Panc1 (cell line): ENCODE data around the gene PPP1R27. TPM values are rescaled to one million over a fixed set of nuclear protein-coding genes. Genes with fewer than 3 reads are reported as not detected.

Experiments
- ATAC-seq: fragments of 200-7000 bp; cut with Tn5 transposase; 2 replicates; pipeline ENCODE4 v1.9.1; 2020; ENCODE audit warnings: mild to moderate bottlenecking, moderate library complexity
- BruUV-seq: library from RNA; stranded (reverse); fragments of 400-500 nt; replicated peaks from 2 replicates; lab custom pipeline; 2021; lab: Mats Ljungman, UMichigan
- CTCF ChIA-PET: fragments of 300-600 bp; sonication (Branson Sonifier 250); formaldehyde crosslinking; loops from one replicate; lab custom pipeline; 2022; ENCODE audit warnings: antibody characterized with exemption; lab: Charles Lee
- POLR2A ChIA-PET: fragments of 300-600 bp; sonication (Branson Sonifier 250); formaldehyde crosslinking; loops from one replicate; lab custom pipeline; 2022; ENCODE audit warnings: antibody characterized with exemption; lab: Charles Lee
- DNase-seq: peaks from one replicate; pipeline ENCODE4 v3.0.0-alpha.2; 2010; ENCODE audit warnings: low read depth, low spot score
- H3K27ac ChIP-seq: 2 replicates; pipeline ENCODE4 v1.5.1; 2011; ENCODE audit warnings: mild to moderate bottlenecking, low read length, inconsistent platforms
- H3K27me3 ChIP-seq: fragments of 200-500 bp; sonication (Bioruptor generic); 2 replicates; pipeline ENCODE4 v1.6.0; 2014; ENCODE audit warnings: low read length, inconsistent platforms; ENCODE audit not compliant: control insufficient read depth, insufficient read depth
- H3K36me3 ChIP-seq: fragments of 200-500 bp; sonication (Bioruptor generic); 2 replicates; pipeline ENCODE4 v1.5.1; 2014; ENCODE audit warnings: inconsistent platforms, mild to moderate bottlenecking, low read length, moderate library complexity; ENCODE audit not compliant: control insufficient read depth, insufficient read depth
- H3K4me1 ChIP-seq: 2 replicates; pipeline ENCODE4 v1.5.1; 2011; ENCODE audit warnings: inconsistent platforms, mild to moderate bottlenecking, low read length, moderate library complexity; ENCODE audit not compliant: control insufficient read depth, insufficient read depth
- H3K4me3 ChIP-seq, 2 experiments: 2 replicates each; pipeline ENCODE4 v1.5.1; 2011 to 2012; ENCODE audit warnings: low read depth in 2 of 2, low read length in 2 of 2, mild to moderate bottlenecking in 2 of 2, inconsistent platforms in 1 of 2, moderate library complexity in 1 of 2
- H3K9me3 ChIP-seq: fragments of 200-500 bp; sonication (Bioruptor generic); 2 replicates; pipeline ENCODE4 v1.5.1; 2014; ENCODE audit warnings: low read depth, mild to moderate bottlenecking, inconsistent platforms, low read length, moderate library complexity; ENCODE audit not compliant: control insufficient read depth, insufficient read depth
- POLR2AphosphoS5 ChIP-seq: IDR thresholded peaks from 2 replicates; pipeline ENCODE4 v1.6.1; 2012; ENCODE audit warnings: mild to moderate bottlenecking, low read depth, low read length, moderate library complexity
- SIN3A ChIP-seq: IDR thresholded peaks from 2 replicates; pipeline ENCODE4 v1.6.1; 2012; ENCODE audit warnings: low read depth, mild to moderate bottlenecking, low read length, moderate library complexity, borderline replicate concordance; ENCODE audit not compliant: insufficient read depth
- TCF7L2 ChIP-seq: IDR thresholded peaks from 2 replicates; pipeline ENCODE4 v1.6.1; 2011; ENCODE audit warnings: mild to moderate bottlenecking, low read depth, low read length, inconsistent platforms
- in situ Hi-C: cut with HindIII; loops from 2 replicates; pipeline ENCODE4 v1.10.0; 2016; ENCODE audit warnings: low sequenced_read_pairs, low pct_unique_long_range_greater_than_20kb
- intact Hi-C: fragments of 100-400 bp; cut with micrococcal nuclease; formaldehyde crosslinking; loops from one replicate; pipeline ENCODE4 v1.10.0; 2022; ENCODE audit not compliant: unreplicated experiment
- total RNA-seq: library from RNA; stranded (reverse); gene quantifications from one replicate; pipeline ENCODE4 v1.2.1, GENCODE V29; 2021; ENCODE audit not compliant: unreplicated experiment
- TF ChIP-seq, protein P1 (sequence below): fragments of 450-650 bp; IDR thresholded peaks from 2 replicates; pipeline ENCODE4 v1.5.1; 2017; ENCODE audit warnings: mild to moderate bottlenecking
- TF ChIP-seq, protein P2 (sequence below), 2 experiments: IDR thresholded peaks; 2 replicates each; pipeline ENCODE4 v1.6.1; 2011 to 2012; ENCODE audit warnings: low read depth in 2 of 2, control low read depth in 1 of 2, low read length in 1 of 2, mild to moderate bottlenecking in 1 of 2, moderate library complexity in 1 of 2; ENCODE audit not compliant: insufficient read depth in 1 of 2

PPP1R27 gene
- total RNA-seq, 1 experiment from 2014 or later, result not detected

DNA sequence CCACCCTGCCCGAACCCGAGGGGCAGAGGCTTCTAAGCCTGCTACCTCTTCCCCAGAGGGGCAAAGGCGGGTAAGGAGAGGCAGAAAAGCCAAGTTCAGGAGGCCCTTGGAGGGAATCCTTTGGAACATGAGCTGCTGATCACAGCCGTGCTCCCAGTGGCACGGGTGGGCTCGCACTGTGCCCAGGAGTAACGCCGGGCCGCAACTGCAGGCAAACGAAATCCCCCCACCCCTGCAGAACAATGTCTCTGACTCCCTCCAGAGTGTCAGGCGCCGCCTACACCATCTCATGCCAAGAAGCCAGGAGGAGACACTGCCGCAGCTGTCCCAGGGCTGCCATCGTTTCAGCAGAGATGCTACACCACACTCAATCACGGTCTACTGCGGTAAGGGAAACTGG is 16.6 kb upstream of the PPP1R27 start:
- intact Hi-C loops (no loop called here), in situ Hi-C loops (no loop called here)
- ChIA-PET CTCF (no interaction called here), POLR2A (no interaction called here)
- no peaks in the 10 kb centered on the region for H3K27me3 ChIP-seq
- H3K9me3 ChIP-seq, result no peaks in the 10 kb centered on the region
- TF ChIP-seq, protein P1, sequence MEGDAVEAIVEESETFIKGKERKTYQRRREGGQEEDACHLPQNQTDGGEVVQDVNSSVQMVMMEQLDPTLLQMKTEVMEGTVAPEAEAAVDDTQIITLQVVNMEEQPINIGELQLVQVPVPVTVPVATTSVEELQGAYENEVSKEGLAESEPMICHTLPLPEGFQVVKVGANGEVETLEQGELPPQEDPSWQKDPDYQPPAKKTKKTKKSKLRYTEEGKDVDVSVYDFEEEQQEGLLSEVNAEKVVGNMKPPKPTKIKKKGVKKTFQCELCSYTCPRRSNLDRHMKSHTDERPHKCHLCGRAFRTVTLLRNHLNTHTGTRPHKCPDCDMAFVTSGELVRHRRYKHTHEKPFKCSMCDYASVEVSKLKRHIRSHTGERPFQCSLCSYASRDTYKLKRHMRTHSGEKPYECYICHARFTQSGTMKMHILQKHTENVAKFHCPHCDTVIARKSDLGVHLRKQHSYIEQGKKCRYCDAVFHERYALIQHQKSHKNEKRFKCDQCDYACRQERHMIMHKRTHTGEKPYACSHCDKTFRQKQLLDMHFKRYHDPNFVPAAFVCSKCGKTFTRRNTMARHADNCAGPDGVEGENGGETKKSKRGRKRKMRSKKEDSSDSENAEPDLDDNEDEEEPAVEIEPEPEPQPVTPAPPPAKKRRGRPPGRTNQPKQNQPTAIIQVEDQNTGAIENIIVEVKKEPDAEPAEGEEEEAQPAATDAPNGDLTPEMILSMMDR, result no peak
- TF ChIP-seq POLR2AphosphoS5 (no peak), TCF7L2 (no peak), SIN3A (no peak)
- TF ChIP-seq, protein P2, sequence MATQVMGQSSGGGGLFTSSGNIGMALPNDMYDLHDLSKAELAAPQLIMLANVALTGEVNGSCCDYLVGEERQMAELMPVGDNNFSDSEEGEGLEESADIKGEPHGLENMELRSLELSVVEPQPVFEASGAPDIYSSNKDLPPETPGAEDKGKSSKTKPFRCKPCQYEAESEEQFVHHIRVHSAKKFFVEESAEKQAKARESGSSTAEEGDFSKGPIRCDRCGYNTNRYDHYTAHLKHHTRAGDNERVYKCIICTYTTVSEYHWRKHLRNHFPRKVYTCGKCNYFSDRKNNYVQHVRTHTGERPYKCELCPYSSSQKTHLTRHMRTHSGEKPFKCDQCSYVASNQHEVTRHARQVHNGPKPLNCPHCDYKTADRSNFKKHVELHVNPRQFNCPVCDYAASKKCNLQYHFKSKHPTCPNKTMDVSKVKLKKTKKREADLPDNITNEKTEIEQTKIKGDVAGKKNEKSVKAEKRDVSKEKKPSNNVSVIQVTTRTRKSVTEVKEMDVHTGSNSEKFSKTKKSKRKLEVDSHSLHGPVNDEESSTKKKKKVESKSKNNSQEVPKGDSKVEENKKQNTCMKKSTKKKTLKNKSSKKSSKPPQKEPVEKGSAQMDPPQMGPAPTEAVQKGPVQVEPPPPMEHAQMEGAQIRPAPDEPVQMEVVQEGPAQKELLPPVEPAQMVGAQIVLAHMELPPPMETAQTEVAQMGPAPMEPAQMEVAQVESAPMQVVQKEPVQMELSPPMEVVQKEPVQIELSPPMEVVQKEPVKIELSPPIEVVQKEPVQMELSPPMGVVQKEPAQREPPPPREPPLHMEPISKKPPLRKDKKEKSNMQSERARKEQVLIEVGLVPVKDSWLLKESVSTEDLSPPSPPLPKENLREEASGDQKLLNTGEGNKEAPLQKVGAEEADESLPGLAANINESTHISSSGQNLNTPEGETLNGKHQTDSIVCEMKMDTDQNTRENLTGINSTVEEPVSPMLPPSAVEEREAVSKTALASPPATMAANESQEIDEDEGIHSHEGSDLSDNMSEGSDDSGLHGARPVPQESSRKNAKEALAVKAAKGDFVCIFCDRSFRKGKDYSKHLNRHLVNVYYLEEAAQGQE (IDR thresholded peaks at IDR 0.05; ENCODE audit: insufficient read depth in 1 of 2, low read depth in 2 of 2, low read length in 1 of 2), result no peak
- no peak overlapping the region for H3K27ac ChIP-seq
- H3K4me1 ChIP-seq, result no peaks in the 10 kb centered on the region
- no peak overlapping the region for H3K4me3 ChIP-seq
- ATAC-seq (no peak), DNase-seq (no peak)
- no TSS peak for BruUV-seq
- H3K36me3 ChIP-seq, result no peaks in the 10 kb centered on the region; the same call in 1 of the 2 replicates

DNA sequence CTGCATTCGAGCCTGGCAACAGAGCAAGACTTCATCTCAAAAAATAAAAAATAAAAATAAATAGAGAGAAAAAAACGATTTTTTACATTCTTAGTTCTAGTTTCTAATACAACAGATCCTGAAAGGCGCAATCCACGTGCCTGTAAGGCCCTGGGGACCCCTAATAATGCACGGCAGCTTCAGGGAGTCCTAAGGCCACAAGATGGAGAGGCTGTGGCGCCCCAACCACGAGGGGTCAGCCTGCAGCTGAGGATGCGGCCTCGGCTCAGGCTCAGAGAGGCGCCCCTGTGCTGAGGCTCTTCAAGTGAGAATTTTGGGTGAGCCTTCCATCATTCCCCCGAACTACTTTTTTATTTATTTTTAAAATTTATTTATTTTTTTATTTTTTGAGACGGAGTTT is 14.6 kb upstream of the PPP1R27 start:
- intact Hi-C loops (no loop called here), in situ Hi-C loops (no loop called here)
- Histone ChIP-seq H3K27ac (no peak overlapping the region), H3K27me3 (no peaks in the 10 kb centered on the region), H3K9me3 (no peaks in the 10 kb centered on the region), H3K4me3 (no peak overlapping the region), H3K4me1 (no peaks in the 10 kb centered on the region), H3K36me3 (peaks cover 5% of the 10 kb centered on the region)
- BruUV-seq, result no TSS peak
- no peak for TF ChIP-seq TCF7L2
- TF ChIP-seq, protein P1, result no peak
- ATAC-seq, result no peak
- ChIA-PET CTCF (no interaction called here), POLR2A (no interaction called here)
- no peak for DNase-seq
